Measurements from ENCODE around the gene EVC2. TPM values are rescaled to one million over a fixed set of nuclear protein-coding genes. Genes with fewer than 3 reads are reported as not detected.

EVC2 gene
- total RNA-seq, 1 experiment from 2014 or later, result 6.0 TPM

- peak; percentile 28 for DNase-seq (ENCODE audit: low spot score)
- H3K9me3 ChIP-seq (ENCODE audit: low read depth, low read length, poor library complexity, severe bottlenecking), result no peaks in the 10 kb centered on the region
- no peaks in the 10 kb centered on the region for H3K27me3 ChIP-seq (replicated peaks; ENCODE audit: insufficient read depth, low read depth, low read length, poor library complexity)
- no TSS peak for BruUV-seq (replicated peaks)
- intact Hi-C loops (cut with micrococcal nuclease; ENCODE audit: unreplicated experiment), result no loop called here
- H3K4me1 ChIP-seq (ENCODE audit: insufficient read depth, low read length, poor library complexity, severe bottlenecking), result no peaks in the 10 kb centered on the region
- peaks cover 11% of the 10 kb centered on the region for H3K36me3 ChIP-seq (ENCODE audit: insufficient read depth, low read length, poor library complexity, severe bottlenecking)
- TF ChIP-seq CTCF (conservative IDR thresholded peaks at IDR 0.05; ENCODE audit: low read depth, low read length) (no peak), EZH2 (IDR thresholded peaks at IDR 0.05; ENCODE audit: borderline replicate concordance, low read depth, low read length, poor library complexity, severe bottlenecking) (no peak)
- H3K27ac ChIP-seq (ENCODE audit: low read depth, low read length, poor library complexity, severe bottlenecking), result no peak overlapping the region
- H3K4me3 ChIP-seq (ENCODE audit: low read depth, low read length, poor library complexity, severe bottlenecking), result no peak overlapping the region
- CTCF ChIA-PET, result no interaction called here
- POLR2A ChIA-PET (ENCODE audit: low non-redundant PET), result no interaction called here
Measured at GRCh38 chr4:5619913-5620625, 88.3 kb downstream of the EVC2 start.

GRCh38 chr4:5618051-5618960 is 90.1 kb downstream of the EVC2 start:
- no peaks in the 10 kb centered on the region for H3K4me1 ChIP-seq (ENCODE audit: insufficient read depth, low read length, poor library complexity, severe bottlenecking)
- POLR2A ChIA-PET (ENCODE audit: low non-redundant PET), result no interaction called here
- H3K36me3 ChIP-seq (ENCODE audit: insufficient read depth, low read length, poor library complexity, severe bottlenecking), result peaks cover 9% of the 10 kb centered on the region
- no peaks in the 10 kb centered on the region for H3K9me3 ChIP-seq (ENCODE audit: low read depth, low read length, poor library complexity, severe bottlenecking)
- CTCF ChIA-PET, result no interaction called here
- TF ChIP-seq CTCF (conservative IDR thresholded peaks at IDR 0.05; ENCODE audit: low read depth, low read length) (no peak), EZH2 (IDR thresholded peaks at IDR 0.05; ENCODE audit: borderline replicate concordance, low read depth, low read length, poor library complexity, severe bottlenecking) (no peak)
- no peak overlapping the region for H3K4me3 ChIP-seq (ENCODE audit: low read depth, low read length, poor library complexity, severe bottlenecking)
- H3K27me3 ChIP-seq (replicated peaks; ENCODE audit: insufficient read depth, low read depth, low read length, poor library complexity), result no peaks in the 10 kb centered on the region
- no peak overlapping the region for H3K27ac ChIP-seq (ENCODE audit: low read depth, low read length, poor library complexity, severe bottlenecking)
- no peak for DNase-seq (ENCODE audit: low spot score)
- intact Hi-C loops (cut with micrococcal nuclease; ENCODE audit: unreplicated experiment), result no loop called here
- BruUV-seq (replicated peaks), result no TSS peak

GRCh38 chr4:5616331-5616950 is 91.9 kb downstream of the EVC2 start:
- Histone ChIP-seq H3K4me1 (ENCODE audit: insufficient read depth, low read length, poor library complexity, severe bottlenecking) (peaks cover under 1% of the 10 kb centered on the region), H3K27me3 (replicated peaks; ENCODE audit: insufficient read depth, low read depth, low read length, poor library complexity) (no peaks in the 10 kb centered on the region), H3K36me3 (ENCODE audit: insufficient read depth, low read length, poor library complexity, severe bottlenecking) (peaks cover 9% of the 10 kb centered on the region), H3K4me3 (ENCODE audit: low read depth, low read length, poor library complexity, severe bottlenecking) (no peak overlapping the region), H3K27ac (ENCODE audit: low read depth, low read length, poor library complexity, severe bottlenecking) (no peak overlapping the region), H3K9me3 (ENCODE audit: low read depth, low read length, poor library complexity, severe bottlenecking) (no peaks in the 10 kb centered on the region)
- intact Hi-C loops (cut with micrococcal nuclease; ENCODE audit: unreplicated experiment), result no loop called here
- ChIA-PET POLR2A (ENCODE audit: low non-redundant PET) (no interaction called here), CTCF (no interaction called here)
- BruUV-seq (replicated peaks), result no TSS peak
- no peak for DNase-seq (ENCODE audit: low spot score)
- TF ChIP-seq CTCF (conservative IDR thresholded peaks at IDR 0.05; ENCODE audit: low read depth, low read length) (no peak), EZH2 (IDR thresholded peaks at IDR 0.05; ENCODE audit: borderline replicate concordance, low read depth, low read length, poor library complexity, severe bottlenecking) (no peak)
